SK-N-SH (cell line): ENCODE results near the gene RNF149.

Experiments used
- CTCF ChIP-seq: fragments of 200-600 bp; sonication (generic); IDR thresholded peaks from 2 replicates; pipeline ENCODE4 v1.6.1; 2017; ENCODE audit warnings: antibody characterized with exemption, mild to moderate bottlenecking, moderate library complexity
- ELF1 ChIP-seq: IDR thresholded peaks from 2 replicates; pipeline ENCODE4 v1.4.0; 2012
- EP300 ChIP-seq, 2 experiments: IDR thresholded peaks; 2 replicates each; pipeline versions ENCODE4 v1.4.0 to v1.6.1; 2012; ENCODE audit warnings: borderline replicate concordance in 1 of 2, low read depth in 1 of 2, low read length in 1 of 2
- FOXJ3 ChIP-seq: sonication (generic); formaldehyde crosslinking; IDR thresholded peaks from 2 replicates; pipeline ENCODE4 v1.5.1; 2020; ENCODE audit warnings: mild to moderate bottlenecking, missing genetic modification reagents
- GABPA ChIP-seq: IDR thresholded peaks from 2 replicates; pipeline ENCODE4 v1.4.0; 2012; ENCODE audit warnings: low read depth, mild to moderate bottlenecking
- JUND ChIP-seq: IDR thresholded peaks from 2 replicates; pipeline ENCODE4 v1.4.0; 2012
- POLR2AphosphoS5 ChIP-seq: IDR thresholded peaks from 2 replicates; pipeline ENCODE4 v1.6.1; 2012; ENCODE audit warnings: low read depth, low read length
- TAF1 ChIP-seq: IDR thresholded peaks from 2 replicates; pipeline ENCODE4 v1.6.1; 2012; ENCODE audit warnings: low read depth, mild to moderate bottlenecking, low read length, moderate library complexity, borderline replicate concordance

GRCh38 chr2:101325425-101325824 lies 16.9 kb upstream of the RNF149 start:
- TF ChIP-seq JUND = no peak
- no peak for TF ChIP-seq CTCF
- no peak for TF ChIP-seq POLR2AphosphoS5
- TF ChIP-seq EP300 (IDR thresholded peaks at IDR 0.05; ENCODE audit: borderline replicate concordance in 1 of 2, low read depth in 1 of 2, low read length in 1 of 2) = no peak
- TF ChIP-seq FOXJ3 (CRISPR knock-in tag) = no peak
- no peak for TF ChIP-seq ELF1
- TF ChIP-seq GABPA = no peak
- TF ChIP-seq TAF1 = no peak
